GM13977 (cell line): Measurements from ENCODE around the gene ABL2.

Experiments used
- DNase-seq: peaks from one replicate; pipeline ENCODE4 v3.0.0; 2012; ENCODE audit warnings: low spot score
- in situ Hi-C: fragments of 300-500 bp; cut with MboI; formaldehyde crosslinking; loops from one replicate; pipeline ENCODE4 v1.12.0; 2022; ENCODE audit warnings: low sequenced_read_pairs, low pct_unique_long_range_greater_than_20kb, mixed read lengths, inconsistent platforms; ENCODE audit not compliant: unreplicated experiment
- TF ChIP-seq, protein P1 (sequence below): IDR thresholded peaks from 2 replicates; pipeline ENCODE4 v1.5.1; 2012; ENCODE audit warnings: mild to moderate bottlenecking, control low read depth; ENCODE audit not compliant: insufficient read depth; ENCODE audit errors: extremely low read depth, missing control alignments

Gene ABL2

DNA sequence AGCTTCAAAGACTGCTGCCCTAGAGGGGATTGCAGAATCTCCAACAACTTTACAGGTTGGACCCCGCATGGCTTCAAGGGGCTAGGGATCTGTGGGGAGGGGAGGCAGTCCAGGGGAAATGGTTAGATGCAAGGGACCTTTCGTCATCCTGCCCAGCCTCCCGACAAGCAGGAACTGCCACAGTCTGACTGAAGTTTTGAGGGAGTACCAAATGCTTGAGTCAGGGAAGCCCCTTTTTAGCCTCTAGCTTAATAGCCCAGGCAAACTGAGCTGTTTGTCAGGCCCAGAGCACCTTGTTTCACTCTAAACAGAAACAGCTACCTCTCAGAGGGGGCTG lies 146.5 kb downstream of the ABL2 start:
- peak; percentile 59 for DNase-seq
- TF ChIP-seq, protein P1, sequence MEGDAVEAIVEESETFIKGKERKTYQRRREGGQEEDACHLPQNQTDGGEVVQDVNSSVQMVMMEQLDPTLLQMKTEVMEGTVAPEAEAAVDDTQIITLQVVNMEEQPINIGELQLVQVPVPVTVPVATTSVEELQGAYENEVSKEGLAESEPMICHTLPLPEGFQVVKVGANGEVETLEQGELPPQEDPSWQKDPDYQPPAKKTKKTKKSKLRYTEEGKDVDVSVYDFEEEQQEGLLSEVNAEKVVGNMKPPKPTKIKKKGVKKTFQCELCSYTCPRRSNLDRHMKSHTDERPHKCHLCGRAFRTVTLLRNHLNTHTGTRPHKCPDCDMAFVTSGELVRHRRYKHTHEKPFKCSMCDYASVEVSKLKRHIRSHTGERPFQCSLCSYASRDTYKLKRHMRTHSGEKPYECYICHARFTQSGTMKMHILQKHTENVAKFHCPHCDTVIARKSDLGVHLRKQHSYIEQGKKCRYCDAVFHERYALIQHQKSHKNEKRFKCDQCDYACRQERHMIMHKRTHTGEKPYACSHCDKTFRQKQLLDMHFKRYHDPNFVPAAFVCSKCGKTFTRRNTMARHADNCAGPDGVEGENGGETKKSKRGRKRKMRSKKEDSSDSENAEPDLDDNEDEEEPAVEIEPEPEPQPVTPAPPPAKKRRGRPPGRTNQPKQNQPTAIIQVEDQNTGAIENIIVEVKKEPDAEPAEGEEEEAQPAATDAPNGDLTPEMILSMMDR, result no peak
- in situ Hi-C loops, result loop anchor here (10.0 kb wide), 1 partner anchor 282 kb away; the partner anchor contains the start of gene AXDND1

DNA sequence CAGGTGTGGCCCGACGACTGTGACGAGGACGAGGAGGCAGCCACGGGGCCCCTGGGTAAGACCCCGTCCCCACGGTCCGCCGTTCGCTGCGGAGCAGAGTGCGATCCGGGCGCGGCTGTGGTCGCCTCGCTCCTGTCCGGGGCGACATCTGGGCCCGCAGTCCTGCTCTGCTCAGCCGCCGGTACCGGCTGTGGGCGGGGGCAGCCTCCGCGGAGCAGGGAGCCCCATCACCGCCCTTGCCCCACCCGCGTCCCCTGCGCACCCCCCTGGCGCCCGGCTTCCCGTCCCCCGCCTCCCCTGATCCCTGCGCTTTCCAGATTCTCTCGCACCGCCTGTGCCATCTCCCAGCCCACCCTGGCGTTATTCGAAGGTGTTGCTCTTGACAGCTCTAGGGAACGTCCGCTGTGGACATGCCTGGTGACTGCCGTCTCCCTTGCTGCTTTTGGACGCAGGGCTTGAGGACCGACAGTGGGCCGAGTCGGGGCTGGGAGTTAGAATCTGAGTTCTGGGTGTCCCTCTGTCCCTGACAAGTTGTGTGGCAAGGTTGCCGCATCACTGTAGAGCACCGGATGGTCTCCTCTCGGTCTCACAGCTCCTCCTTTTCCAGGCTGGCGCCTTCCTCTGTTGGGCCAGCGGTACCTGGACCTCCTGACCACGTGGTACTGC lies 147.0 kb downstream of the ABL2 start:
- TF ChIP-seq, protein P1, result no peak
- in situ Hi-C loops, result loop anchor here (10.0 kb wide), 1 partner anchor 282 kb away; the partner anchor contains the start of gene AXDND1
- DNase-seq, result peak; percentile 48

DNA sequence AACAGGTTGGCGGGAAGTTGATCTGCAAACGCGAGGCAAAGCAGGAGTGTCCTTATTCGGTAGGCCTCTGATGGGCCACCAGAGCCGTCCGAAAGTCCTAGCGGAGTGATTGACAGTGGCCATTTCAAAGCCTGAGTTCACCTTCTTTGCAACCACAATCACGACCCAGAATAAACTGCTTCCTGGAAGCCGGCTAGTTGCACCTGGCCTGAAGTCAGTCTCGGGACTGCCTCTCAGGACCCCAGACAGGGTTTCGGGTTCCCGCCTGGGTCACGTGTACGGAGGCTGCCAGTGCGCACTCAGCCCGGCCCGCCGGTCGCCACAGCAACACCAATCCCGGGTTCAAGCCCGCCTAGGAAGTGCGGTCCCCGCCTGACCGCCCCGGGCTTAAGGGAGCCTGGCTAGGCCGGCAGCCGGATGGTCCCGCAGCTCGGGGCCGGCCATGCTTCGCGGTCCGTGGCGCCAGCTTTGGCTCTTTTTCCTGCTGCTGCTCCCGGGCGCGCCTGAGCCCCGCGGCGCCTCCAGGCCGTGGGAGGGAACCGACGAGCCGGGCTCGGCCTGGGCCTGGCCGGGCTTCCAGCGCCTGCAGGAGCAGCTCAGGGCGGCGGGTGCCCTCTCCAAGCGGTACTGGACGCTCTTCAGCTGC lies 147.7 kb downstream of the ABL2 start, which contains the start of gene TOR3A:
Gene TOR3A (plus strand): TSS at position 384 of the 646 bp plus-strand sequence. CDS start 59 bp downstream, at position 443.
- in situ Hi-C loops, result loop anchor here (10.0 kb wide), 1 partner anchor 283 kb away; the partner anchor contains the start of gene AXDND1
- TF ChIP-seq, protein P1, result no peak
- DNase-seq, result peak; percentile 96

DNA sequence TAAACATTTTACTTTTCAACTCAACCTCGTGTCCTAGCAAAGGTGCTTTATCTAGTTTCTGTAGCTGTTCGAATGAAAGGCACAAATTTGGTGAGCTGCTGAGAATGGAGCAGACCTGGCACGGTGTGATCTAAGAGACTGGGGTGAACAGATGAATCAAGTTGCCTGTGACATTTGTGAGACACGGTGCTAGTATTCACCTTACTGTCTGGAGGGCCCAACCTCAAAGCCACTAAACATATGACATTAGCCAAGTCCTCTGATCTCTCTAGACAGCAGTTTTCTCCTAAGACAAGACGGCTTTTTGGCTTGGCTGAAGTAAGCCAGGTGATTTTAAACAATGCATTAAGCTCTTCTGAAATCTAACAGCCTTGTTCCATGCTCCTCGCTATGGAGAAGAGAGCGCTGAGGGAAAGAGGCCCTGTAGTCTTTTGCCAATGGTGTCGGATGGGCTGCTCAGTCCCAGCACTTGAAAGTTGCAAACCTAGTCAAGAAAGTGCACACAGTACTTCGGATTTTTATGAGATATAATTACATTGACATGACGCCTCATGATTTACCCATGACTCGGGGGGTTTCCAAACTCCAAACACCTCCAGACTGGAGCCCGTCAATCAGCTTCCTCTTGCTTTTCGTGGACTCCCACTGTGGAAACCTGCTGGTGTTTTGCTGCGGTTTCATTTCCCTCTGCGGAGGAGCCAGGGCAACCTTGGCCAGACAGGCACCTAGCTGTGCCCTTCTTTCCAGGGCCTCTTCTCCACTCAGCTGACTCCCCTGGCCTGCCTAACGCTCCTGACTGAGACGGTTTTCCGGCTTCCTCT lies 148.4 kb downstream of the ABL2 start:
- no peak for DNase-seq
- in situ Hi-C loops, result loop anchor here (10.0 kb wide), 1 partner anchor 284 kb away; the partner anchor contains the start of gene AXDND1
- TF ChIP-seq, protein P1, result no peak

DNA sequence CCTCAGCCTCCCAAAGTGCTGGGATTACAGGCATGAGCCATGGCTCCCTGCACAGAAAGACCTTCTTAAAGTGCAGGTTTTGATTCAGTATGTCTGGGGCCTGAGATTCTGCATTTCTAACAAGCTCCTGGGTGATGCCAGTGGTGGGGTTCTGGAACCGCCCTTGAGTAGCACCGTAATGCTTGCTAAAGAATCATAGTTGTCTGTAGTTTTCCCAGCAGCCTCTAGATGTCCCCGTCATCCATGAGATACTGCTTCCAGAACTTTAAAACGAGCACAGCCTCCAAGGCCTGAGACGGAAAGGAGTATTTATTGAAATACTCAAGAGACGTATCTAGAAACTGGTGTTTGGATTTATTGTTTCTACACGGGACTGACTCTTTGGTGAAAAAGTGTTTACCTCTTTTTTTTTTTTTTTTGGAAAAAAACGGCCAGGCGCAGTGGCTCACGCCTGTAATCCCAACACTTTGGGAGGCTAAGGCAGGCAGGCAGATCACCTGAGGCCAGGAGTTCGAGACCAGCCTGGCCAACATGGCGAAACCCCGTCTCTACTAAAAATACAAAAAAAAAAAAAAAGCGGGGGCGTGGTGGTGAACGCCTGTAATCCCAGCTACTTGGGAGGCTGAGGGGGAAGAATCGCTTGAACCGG lies 150.2 kb downstream of the ABL2 start:
- peak; percentile 75 for DNase-seq
- in situ Hi-C loops, result no loop called here
- TF ChIP-seq, protein P1, result peak; percentile 67

DNA sequence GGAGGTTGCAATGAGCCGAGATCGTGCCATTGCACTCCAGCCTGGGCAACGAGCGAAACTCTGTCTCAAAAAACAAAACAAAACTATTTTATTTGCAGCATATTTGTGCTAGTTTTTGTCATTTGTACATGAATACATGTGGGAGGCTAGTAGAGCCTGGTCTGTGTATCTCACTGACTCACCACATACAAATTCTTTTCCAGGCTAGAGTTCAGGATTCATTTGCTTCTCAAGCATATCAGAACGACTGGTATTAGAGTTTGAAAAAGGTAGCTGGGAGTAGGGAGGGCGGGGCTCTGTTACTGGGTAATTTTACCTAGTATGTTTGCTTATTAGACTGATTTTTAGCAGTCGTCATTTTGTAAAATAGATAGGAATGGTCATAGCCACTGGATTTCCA lies 152.1 kb downstream of the ABL2 start:
- TF ChIP-seq, protein P1, result no peak
- in situ Hi-C loops, result no loop called here
- no peak for DNase-seq
